SU-DHL-6 (cell line): ENCODE results near the gene PHKB.

ENCODE experiments used
- EZH2phosphoT487 ChIP-seq: fragments of 200-600 bp; sonication (generic), shearing (Covaris generic); conservative IDR thresholded peaks from 2 replicates; pipeline ENCODE4 v1.6.1; 2018; ENCODE audit warnings: mild to moderate bottlenecking, antibody characterized with exemption, low read length, moderate library complexity, mixed read lengths
- TF ChIP-seq, protein P1 (sequence below): fragments of 200-600 bp; sonication (generic); IDR thresholded peaks from one replicate; pipeline ENCODE4 v1.5.1; 2017; ENCODE audit warnings: antibody characterized with exemption, mild to moderate bottlenecking, low read length, moderate library complexity; ENCODE audit not compliant: insufficient read depth, poor library complexity, severe bottlenecking

DNA sequence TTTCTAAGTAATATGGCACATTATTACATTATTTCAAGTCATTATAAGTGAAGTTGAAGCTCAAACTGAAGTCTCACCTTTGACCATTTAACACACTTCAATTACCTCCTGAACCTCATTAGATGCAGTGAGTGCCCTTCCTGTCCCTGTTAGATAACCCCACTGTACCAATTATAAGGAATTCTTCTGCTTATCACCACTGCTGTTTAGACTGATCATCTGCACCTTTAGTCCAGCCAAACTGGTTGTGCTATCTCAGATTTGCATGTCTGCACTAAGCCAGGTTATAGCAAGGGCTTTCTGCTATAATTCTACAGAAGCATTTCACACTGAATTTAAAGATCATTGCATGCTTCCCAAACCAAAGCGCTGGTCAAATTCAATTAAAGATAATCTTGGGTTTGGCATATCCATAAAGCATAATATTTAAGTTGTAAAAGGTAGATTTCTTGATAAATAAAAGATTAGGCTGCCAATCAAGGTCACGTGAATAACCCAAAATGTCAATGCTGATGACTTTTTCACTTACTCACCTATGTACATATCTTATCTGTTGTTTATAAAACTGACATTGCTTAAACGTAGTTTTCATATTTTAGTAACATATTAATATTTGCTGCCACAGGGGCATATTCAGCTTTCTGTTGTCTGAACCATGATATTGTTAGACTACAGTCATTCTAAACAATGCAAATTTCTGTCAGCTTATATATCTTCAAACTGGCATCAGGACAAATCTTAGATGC lies 12.1 kb upstream of the PHKB start:
- TF ChIP-seq, protein P1, sequence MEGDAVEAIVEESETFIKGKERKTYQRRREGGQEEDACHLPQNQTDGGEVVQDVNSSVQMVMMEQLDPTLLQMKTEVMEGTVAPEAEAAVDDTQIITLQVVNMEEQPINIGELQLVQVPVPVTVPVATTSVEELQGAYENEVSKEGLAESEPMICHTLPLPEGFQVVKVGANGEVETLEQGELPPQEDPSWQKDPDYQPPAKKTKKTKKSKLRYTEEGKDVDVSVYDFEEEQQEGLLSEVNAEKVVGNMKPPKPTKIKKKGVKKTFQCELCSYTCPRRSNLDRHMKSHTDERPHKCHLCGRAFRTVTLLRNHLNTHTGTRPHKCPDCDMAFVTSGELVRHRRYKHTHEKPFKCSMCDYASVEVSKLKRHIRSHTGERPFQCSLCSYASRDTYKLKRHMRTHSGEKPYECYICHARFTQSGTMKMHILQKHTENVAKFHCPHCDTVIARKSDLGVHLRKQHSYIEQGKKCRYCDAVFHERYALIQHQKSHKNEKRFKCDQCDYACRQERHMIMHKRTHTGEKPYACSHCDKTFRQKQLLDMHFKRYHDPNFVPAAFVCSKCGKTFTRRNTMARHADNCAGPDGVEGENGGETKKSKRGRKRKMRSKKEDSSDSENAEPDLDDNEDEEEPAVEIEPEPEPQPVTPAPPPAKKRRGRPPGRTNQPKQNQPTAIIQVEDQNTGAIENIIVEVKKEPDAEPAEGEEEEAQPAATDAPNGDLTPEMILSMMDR = no peak
- no peak for TF ChIP-seq EZH2phosphoT487
